C4-2B (cell line): ENCODE data around the gene UTP20.
"Not testable (repeated sequence)": the region's sequence is repeated elsewhere in the genome, so short reads cannot be mapped to it uniquely, and the experiment has no call there.

Experiments used
- H3K27ac ChIP-seq: fragments of 450-650 bp; 2 replicates; pipeline ENCODE4 v1.5.1; 2017
- ZFX ChIP-seq: fragments of 450-650 bp; IDR thresholded peaks from 2 replicates; pipeline ENCODE4 v1.6.1; 2017
- TF ChIP-seq, protein P1 (sequence below): fragments of 450-650 bp; conservative IDR thresholded peaks from 2 replicates; pipeline ENCODE4 v1.5.1; 2017; ENCODE audit warnings: mild to moderate bottlenecking

The UTP20 gene

GRCh38 chr12:101375573-101375972 lies 95.7 kb downstream of the UTP20 start:
- TF ChIP-seq, protein P1, sequence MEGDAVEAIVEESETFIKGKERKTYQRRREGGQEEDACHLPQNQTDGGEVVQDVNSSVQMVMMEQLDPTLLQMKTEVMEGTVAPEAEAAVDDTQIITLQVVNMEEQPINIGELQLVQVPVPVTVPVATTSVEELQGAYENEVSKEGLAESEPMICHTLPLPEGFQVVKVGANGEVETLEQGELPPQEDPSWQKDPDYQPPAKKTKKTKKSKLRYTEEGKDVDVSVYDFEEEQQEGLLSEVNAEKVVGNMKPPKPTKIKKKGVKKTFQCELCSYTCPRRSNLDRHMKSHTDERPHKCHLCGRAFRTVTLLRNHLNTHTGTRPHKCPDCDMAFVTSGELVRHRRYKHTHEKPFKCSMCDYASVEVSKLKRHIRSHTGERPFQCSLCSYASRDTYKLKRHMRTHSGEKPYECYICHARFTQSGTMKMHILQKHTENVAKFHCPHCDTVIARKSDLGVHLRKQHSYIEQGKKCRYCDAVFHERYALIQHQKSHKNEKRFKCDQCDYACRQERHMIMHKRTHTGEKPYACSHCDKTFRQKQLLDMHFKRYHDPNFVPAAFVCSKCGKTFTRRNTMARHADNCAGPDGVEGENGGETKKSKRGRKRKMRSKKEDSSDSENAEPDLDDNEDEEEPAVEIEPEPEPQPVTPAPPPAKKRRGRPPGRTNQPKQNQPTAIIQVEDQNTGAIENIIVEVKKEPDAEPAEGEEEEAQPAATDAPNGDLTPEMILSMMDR = no peak
- TF ChIP-seq ZFX = no peak
- no peak overlapping the region for H3K27ac ChIP-seq

DNA sequence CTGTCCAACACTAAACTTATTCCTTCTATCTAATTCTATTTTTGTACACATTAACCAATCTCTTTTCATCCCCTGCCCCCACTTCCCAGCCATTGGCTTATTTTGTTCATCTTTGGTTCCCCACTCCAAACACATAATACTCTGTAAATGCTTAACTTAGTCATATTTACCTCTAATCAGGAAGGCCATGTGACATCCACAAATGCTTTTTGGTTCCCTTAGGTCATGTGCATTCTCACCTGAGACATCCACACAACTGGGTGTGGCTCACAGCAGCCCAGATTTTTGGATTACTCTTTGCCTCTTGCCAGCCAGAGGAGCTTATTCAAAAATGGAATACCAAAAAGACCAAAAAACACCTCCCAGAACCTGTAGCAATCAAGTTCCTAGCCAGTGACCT lies 99.2 kb downstream of the UTP20 start:
- H3K27ac ChIP-seq = no peak overlapping the region
- TF ChIP-seq, protein P1 = no peak
- TF ChIP-seq ZFX = no peak

- not testable (repeated sequence) for H3K27ac ChIP-seq
Measured at GRCh38 chr12:101391181-101391580, 111.3 kb downstream of the UTP20 start.

DNA sequence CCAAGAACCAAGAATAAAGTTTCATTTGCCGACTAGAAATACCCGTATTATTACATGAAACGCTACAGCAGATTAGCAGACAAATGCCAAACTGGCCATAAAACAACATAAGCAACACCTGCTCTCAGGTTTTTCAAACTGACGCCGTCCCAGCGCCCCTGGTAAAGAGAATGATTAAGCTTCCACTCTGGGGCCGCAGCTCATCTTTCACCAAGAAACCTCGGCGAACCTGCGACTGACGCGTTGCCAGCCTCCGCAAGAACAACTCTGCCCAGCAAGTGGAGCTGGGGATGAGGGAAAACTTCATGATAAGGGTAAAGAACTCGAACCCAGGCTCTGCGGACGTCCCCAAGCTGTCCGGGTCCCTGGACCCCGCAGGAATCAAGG lies 127.1 kb downstream of the UTP20 start:
- TF ChIP-seq, protein P1 = no peak
- TF ChIP-seq ZFX = no peak
- H3K27ac ChIP-seq = peak overlapping the region; percentile 94

- H3K27ac ChIP-seq = peak within 1 kb of the TSS; percentile 94
- peak; percentile 43; the same call in 1 of the 2 replicates for TF ChIP-seq ZFX
- TF ChIP-seq, protein P1 = no peak
Measured at GRCh38 chr12:101407436-101408345, 127.8 kb downstream of the UTP20 start, which contains the start of gene ARL1. ARL1 (minus strand) TSS chr12:101407772; CDS start chr12:101407645, 127 bp downstream.

DNA sequence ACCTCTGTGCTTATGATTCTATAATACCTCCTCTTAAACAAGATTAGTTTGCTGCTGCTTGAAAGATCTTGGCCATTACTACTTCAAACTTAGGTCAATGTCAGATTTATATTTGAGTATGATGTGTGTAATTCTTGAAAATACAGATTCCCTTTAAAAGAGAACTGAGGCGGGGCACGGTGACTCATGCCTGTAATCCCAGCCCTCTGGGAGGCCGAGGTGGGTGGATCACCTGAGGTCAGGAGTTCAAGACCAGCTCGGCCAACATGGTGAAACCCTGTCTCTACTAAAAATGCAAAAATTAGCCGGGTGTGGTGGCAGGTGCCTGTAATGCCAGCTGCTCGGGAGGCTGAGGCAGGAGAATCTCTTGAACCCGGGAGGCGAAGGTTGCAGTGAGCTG lies 130.3 kb downstream of the UTP20 start:
- not testable (repeated sequence) for H3K27ac ChIP-seq

- H3K27ac ChIP-seq = no peak overlapping the region
- no peak for TF ChIP-seq ZFX
- TF ChIP-seq, protein P1 = peak; percentile 75
Measured at GRCh38 chr12:101414533-101415119, 134.7 kb downstream of the UTP20 start.

DNA sequence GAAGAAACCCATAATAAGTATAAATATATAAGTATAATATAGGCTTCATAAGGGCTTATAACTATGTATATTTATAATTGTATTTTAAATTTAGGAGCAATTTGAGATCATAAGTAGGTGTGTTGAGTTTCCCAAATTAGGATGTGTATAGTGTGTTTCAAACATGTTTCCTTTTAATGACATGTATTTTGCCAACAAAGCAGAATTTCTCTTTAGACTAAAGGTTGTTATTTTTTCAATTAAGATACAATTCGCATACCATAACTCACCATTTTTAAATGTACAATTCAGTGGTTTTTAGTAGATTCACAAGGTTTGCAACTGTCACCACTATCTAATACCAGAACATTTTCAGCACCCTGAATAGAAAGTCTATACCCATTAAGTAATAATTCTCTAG lies 135.3 kb downstream of the UTP20 start:
- H3K27ac ChIP-seq = no peak overlapping the region
- TF ChIP-seq, protein P1 = no peak
- TF ChIP-seq ZFX = no peak

DNA sequence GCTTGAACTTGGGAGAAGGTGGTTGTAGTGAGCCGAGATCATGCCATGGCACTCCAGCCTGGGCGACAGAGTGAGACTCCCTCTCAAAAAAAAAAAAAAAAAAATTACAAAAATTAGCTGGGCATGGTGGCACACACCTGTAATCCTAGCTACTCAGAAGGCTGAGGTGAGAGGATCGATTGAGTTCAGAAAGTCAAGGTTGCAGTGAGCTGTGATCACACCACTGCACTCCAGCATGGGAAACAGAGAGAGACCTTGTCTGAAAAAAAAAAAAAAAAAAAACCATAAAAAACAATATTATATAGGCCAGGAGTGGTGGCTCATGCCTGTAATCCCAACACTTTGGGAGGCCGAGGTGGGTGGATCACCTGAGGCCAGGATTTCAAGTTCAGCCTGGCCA lies 142.2 kb downstream of the UTP20 start:
- not testable (repeated sequence) for H3K27ac ChIP-seq
